Heart left ventricle (tissue), 16 donors: ENCODE results near the gene RNF175. TPM values are rescaled to one million over a fixed set of nuclear protein-coding genes. Genes with fewer than 3 reads are reported as not detected.
A peak's percentile ranks its signal among the peaks of the same experiment; 100 is the strongest.

ENCODE experiments used
- ATAC-seq, 4 donors: fragments of 200-7000 bp; cut with Tn5 transposase; one replicate each; pipeline ENCODE4 v1.9.1; 2020 to 2022; ENCODE audit warnings: moderate library complexity in 4 of 4, mild to moderate bottlenecking in 3 of 4, moderate number of reproducible peaks in 1 of 4
- DNase-seq, 5 donors: peaks; one replicate each; pipeline ENCODE4 v3.0.0-alpha.2; 2020
- H3K27ac ChIP-seq, 12 donors: fragments of 200-600 bp; sonication (generic) in 4 of 12; one replicate each; pipeline versions ENCODE4 v1.5.0 to v1.8.0; 2016 to 2022; ENCODE audit warnings: mild to moderate bottlenecking in 2 of 12
- H3K27me3 ChIP-seq, 9 donors: fragments of 200-600 bp; sonication (generic) in 2 of 9; one replicate each; pipeline versions ENCODE4 v1.5.1 to v1.8.0; 2016 to 2022; ENCODE audit warnings: mild to moderate bottlenecking in 3 of 9
- H3K36me3 ChIP-seq, 9 donors: fragments of 200-600 bp; sonication (generic) in 2 of 9; one replicate each; pipeline versions ENCODE4 v1.5.0 to v1.8.0; 2018 to 2022; ENCODE audit warnings: mild to moderate bottlenecking in 2 of 9
- H3K4me1 ChIP-seq, 12 donors: fragments of 200-600 bp; sonication (generic) in 4 of 12; one replicate each; pipeline versions ENCODE4 v1.5.0 to v1.8.0; 2016 to 2022; ENCODE audit warnings: mild to moderate bottlenecking in 3 of 12
- H3K4me3 ChIP-seq, 12 donors: fragments of 200-600 bp; sonication (generic) in 4 of 12; one replicate each; pipeline versions ENCODE4 v1.5.0 to v1.8.0; 2017 to 2022; ENCODE audit warnings: mild to moderate bottlenecking in 9 of 12, moderate library complexity in 4 of 12
- H3K9me3 ChIP-seq, 12 donors: fragments of 200-600 bp; sonication (generic) in 4 of 12; one replicate each; pipeline versions ENCODE4 v1.5.0 to v1.8.0; 2016 to 2022; ENCODE audit warnings: mild to moderate bottlenecking in 1 of 12
- CTCF ChIP-seq, 12 donors: fragments of 200-600 bp; sonication (generic) in 4 of 12; IDR thresholded peaks; one replicate each; pipeline versions ENCODE4 v1.5.0 to v1.8.0; 2018 to 2022; ENCODE audit warnings: antibody characterized with exemption in 12 of 12, mild to moderate bottlenecking in 5 of 12
- POLR2A ChIP-seq, 2 donors: fragments of 450-650 bp; IDR thresholded peaks; one replicate each; pipeline ENCODE4 v1.6.1; 2017; ENCODE audit warnings: antibody characterized with exemption in 2 of 2, mild to moderate bottlenecking in 2 of 2, moderate library complexity in 2 of 2
- WGBS, 4 donors: extraction: QIAGEN DNeasy Blood & Tissue Kit in 2 of 4; methylation state at CpG; one replicate each; pipeline versions ENCODE4 v1.1.5 to v1.1.7; 2013 to 2018; 5-methylcytosine and 5-hydroxymethylcytosine counted together
- intact Hi-C, 10 donors: fragments of 100-400 bp; cut with DNase I; formaldehyde crosslinking; loops; one replicate each; pipeline versions ENCODE4 v1.11.1 to v1.14.2; 2022
- polyA plus RNA-seq, 2 donors: library from polyadenylated mRNA; stranded (reverse); fragments of 200-250 nt; gene quantifications; one replicate each; pipeline ENCODE4 v1.2.3, GENCODE V29; 2013
- total RNA-seq, 9 donors: library from RNA; depleted of rRNA in 2 of 9; stranded (reverse); fragments of >200 nt in 2 of 9; fragmentation: NEBNext Ultra II Directional in 3 of 9; extraction: Animal tissue kit (Norgen Biotek cat#: 25700) in 3 of 9; gene quantifications; one replicate each; pipeline versions ENCODE4 v1.1.0 to v1.2.4, GENCODE V29; 2016 to 2023
- donor health status: ischemic (EF 13 %, LVEDD 7.1; RV severe dilation, severe dysfunction).
- donor health status: healthy with polysubstance abuse.
- donor health status: DM: no; HTN: yes; CAD: no.
- donor health status: DM: no; HTN: no; CAD: no.
- donor health status: ischemic (EF 25% LVEDD 6.9; RV normal size, moderate dysfunction).
- donor health status: ischemic (EF 25% LVEDD 5.7; RV mildly dilated, moderate dysfunction).
- donor health status: healthy.
- donor health status: DM: yes; HTN: yes; CAD: no.
- donor health status: ischemic (EF 35%, LVEDD 5.7; RV mildly dilated, moderate dysfunction).
- donor health status: nonischemic (EF 11% LVEDD 7.7; RV severe dilation, severe dysfunction).
- donor health status: DM: yes; HTN: yes; CAD: no.
- donor health status: PGD.
- donor health status: ischemic (EF 29% LVEDD 5.4; RV normal size, mild dysfunction).
- donor health status: nonischemic (EF 23%, LVEDD 6.1; RV moderate dilation, normal function).

The RNF175 gene
- total and polyA plus RNA-seq, 11 donors: 0.16 to 1.1 (median 0.55) TPM; not detected in 1

GRCh38 chr4:153745651-153746050 lies 14.2 kb downstream of the RNF175 start:
- intact Hi-C loops: loop anchor here in 3 of 10 donors (5.0 to 10.0 kb wide), 3 partner anchors 108 to 601 kb away; partner anchors contain the start of gene MND1 (in 2 of the 3)
- H3K4me1 ChIP-seq: peaks cover 0 to 35% (median 0%) of the 10 kb centered on the region in 12 donors
- DNase-seq (no peak), ATAC-seq (no peak)
- TF ChIP-seq CTCF (IDR thresholded peaks at IDR 0.05) (no peak), POLR2A (IDR thresholded peaks at IDR 0.05) (no peak)
- no peak overlapping the region for H3K4me3 ChIP-seq
- H3K27me3 ChIP-seq: no peaks in the 10 kb centered on the region
- no peaks in the 10 kb centered on the region for H3K36me3 ChIP-seq
- H3K27ac ChIP-seq: no peak overlapping the region
- peaks cover 0 to 8% (median 0%) of the 10 kb centered on the region in 12 donors for H3K9me3 ChIP-seq

DNA sequence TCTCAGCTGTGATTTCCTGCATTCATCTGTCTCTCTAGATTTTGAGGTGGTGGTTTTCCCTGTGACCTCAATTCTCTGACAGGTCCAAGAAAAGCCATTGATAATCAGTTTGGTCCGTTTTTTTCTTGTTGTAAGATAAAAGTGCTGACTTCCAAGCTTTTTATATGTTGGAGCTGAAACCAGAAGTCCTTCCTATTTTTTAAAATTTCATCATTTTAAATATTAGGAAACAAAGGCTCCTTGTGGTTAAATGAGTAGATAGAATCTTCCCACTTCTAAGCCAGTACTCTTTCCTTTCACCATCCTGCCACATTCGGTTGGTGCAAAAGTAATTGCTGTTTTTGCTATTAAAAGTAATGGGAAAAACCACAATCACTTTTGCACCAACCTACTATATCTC lies 18.3 kb downstream of the RNF175 start:
- 77 to 87% (median 81%) methylated on average over 2 of the region's 2 CpGs for WGBS, 4 donors
- no peak for ATAC-seq

DNA sequence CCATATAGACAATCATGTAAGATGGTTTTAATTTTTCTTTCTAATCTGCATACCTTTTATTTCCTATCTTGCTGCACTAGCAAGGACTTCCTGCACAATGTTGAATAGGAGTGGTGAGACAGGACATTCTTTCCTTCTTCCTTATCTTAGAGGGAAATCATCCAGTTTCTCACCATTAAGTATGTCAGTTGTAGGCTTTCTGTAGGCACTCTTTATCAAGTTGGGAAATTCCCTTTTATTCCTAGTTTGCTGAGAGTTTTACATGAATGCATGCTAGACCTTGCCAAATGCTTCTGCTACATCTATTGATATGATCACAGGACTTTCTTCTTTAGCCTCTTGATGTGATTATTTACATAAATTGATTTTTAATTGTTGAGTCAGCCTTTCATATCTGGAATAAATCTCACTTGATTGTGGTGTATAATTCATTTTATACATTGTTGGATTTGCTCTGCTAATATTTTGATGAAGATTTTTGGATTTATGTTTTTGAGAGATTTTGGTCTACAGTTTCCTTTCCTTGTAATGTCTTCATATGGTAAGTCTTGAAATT lies 23.8 kb downstream of the RNF175 start:
- TF ChIP-seq CTCF (IDR thresholded peaks at IDR 0.05): no peak
- TF ChIP-seq POLR2A (IDR thresholded peaks at IDR 0.05): no peak
- no peaks in the 10 kb centered on the region for H3K36me3 ChIP-seq
- intact Hi-C loops: no loop called here
- no peak for DNase-seq
- no peaks in the 10 kb centered on the region for H3K27me3 ChIP-seq
- no peak overlapping the region for H3K4me3 ChIP-seq
- ATAC-seq: no peak
- peaks cover 0 to 15% (median 0%) of the 10 kb centered on the region in 12 donors for H3K9me3 ChIP-seq
- peaks cover 0 to 11% (median 0%) of the 10 kb centered on the region in 12 donors for H3K4me1 ChIP-seq
- H3K27ac ChIP-seq: no peak overlapping the region

More for the DNA sequence above, 18.3 kb downstream of the RNF175 start:
- DNase-seq: no peak
- peaks cover 0 to 7% (median 0%) of the 10 kb centered on the region in 12 donors for H3K4me1 ChIP-seq
- H3K27ac ChIP-seq: peak overlapping the region in 1 of 12 donors; percentile 52
- no peak overlapping the region for H3K4me3 ChIP-seq
- no peak for TF ChIP-seq CTCF (IDR thresholded peaks at IDR 0.05)
- no peak for TF ChIP-seq POLR2A (IDR thresholded peaks at IDR 0.05)
- no peaks in the 10 kb centered on the region for H3K27me3 ChIP-seq
- intact Hi-C loops: loop anchor here in 3 of 10 donors (10.0 kb wide), 2 partner anchors 397 to 597 kb away; partner anchors contain the start of gene MND1 (in 2 of the 3)
- no peaks in the 10 kb centered on the region for H3K36me3 ChIP-seq
- H3K9me3 ChIP-seq: peaks cover 0 to 16% (median 0%) of the 10 kb centered on the region in 12 donors

GRCh38 chr4:153733751-153734448 lies 25.9 kb downstream of the RNF175 start:
- no peaks in the 10 kb centered on the region for H3K36me3 ChIP-seq
- peaks cover 0 to 26% (median 0%) of the 10 kb centered on the region in 12 donors for H3K4me1 ChIP-seq
- no peak overlapping the region for H3K4me3 ChIP-seq
- peaks cover 0 to 7% (median 0%) of the 10 kb centered on the region in 12 donors for H3K9me3 ChIP-seq
- ATAC-seq: no peak
- intact Hi-C loops: no loop called here
- no peak overlapping the region for H3K27ac ChIP-seq
- DNase-seq: no peak
- no peaks in the 10 kb centered on the region for H3K27me3 ChIP-seq
- WGBS, 4 donors: 59 to 65% (median 64%) methylated on average over 4 of the region's 4 CpGs
- TF ChIP-seq CTCF (IDR thresholded peaks at IDR 0.05) (no peak), POLR2A (IDR thresholded peaks at IDR 0.05) (no peak)
